ENCODE results near the gene AACS. TPM values are rescaled to one million over a fixed set of nuclear protein-coding genes. Genes with fewer than 3 reads are reported as not detected.

The AACS gene
- polyA plus RNA-seq, 1 donor (not counting 4 experiments of a cell fraction or from before 2014, with no cell fraction given): 27.0 TPM

DNA sequence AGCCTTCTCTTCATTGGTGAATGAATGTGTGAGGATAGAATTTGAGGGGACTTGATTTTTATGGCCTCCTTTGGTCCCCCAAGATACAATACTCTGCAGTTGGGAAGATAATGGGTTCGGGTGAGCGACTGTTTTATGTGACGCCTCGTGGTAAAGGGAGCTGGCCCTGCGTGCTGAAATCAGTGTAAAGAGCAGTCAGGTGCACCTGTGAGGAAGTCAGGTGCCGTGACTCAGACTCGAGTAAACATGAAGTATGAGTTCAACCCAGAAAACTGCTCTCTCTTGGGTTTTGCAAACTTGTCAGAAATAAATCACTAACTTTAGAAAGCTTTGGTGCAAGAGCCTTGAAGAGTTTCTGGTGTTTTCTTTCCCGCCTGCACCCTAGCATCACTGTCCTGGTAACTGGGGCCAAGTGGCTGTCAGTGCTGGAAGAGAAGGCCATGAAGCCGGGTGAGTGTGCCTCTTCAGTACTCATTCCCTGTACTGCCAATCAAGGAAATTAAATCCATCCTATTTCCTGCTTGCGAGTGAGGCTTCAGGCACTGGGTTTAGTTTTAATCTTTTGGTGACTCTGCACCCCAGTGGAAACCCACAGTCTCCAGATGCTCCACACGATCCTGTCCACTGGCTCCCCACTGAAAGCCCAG, 59.2 kb downstream of the AACS start:
- H3K4me3 ChIP-seq (ENCODE audit: control insufficient read depth in 2 of 3, extremely low read depth in 1 of 3, insufficient read depth in 2 of 3, low read depth in 1 of 3, low read length in 3 of 3): no peak overlapping the region
- no peak overlapping the region for H3K4me2 ChIP-seq (ENCODE audit: control insufficient read depth, extremely low read depth, insufficient read depth, low read depth, low read length)
- FAIRE-seq (peak; percentile 34), DNase-seq (ENCODE audit: low read depth, low spot score) (no peak)
- no peak overlapping the region for H3K27ac ChIP-seq (ENCODE audit: control insufficient read depth, insufficient read depth, low read length)
- peaks cover 5% of the 10 kb centered on the region for H3K4me1 ChIP-seq (ENCODE audit: control insufficient read depth, extremely low read depth, insufficient read depth, low read length)
- H4K20me1 ChIP-seq (ENCODE audit: control insufficient read depth, extremely low read depth, insufficient read depth, low read length): no peaks in the 10 kb centered on the region
- dilution Hi-C loops (cut with MboI; ENCODE audit: extremely low pct_ligation_motif_present, low sequenced_read_pairs): no loop called here
- H3K79me2 ChIP-seq (ENCODE audit: control insufficient read depth, insufficient read depth, low read length): no peaks in the 10 kb centered on the region
- no peaks in the 10 kb centered on the region for H3K9me3 ChIP-seq (ENCODE audit: control insufficient read depth, low read depth, low read length)
- H3K36me3 ChIP-seq (ENCODE audit: control insufficient read depth in 2 of 2, extremely low read depth in 1 of 2, insufficient read depth in 2 of 2, low read length in 2 of 2): peaks cover 14 to 24% of the 10 kb centered on the region in 2 experiments
- H3K9me1 ChIP-seq (ENCODE audit: control insufficient read depth, extremely low read depth, insufficient read depth, low read length): no peaks in the 10 kb centered on the region
- no peaks in the 10 kb centered on the region for H3K27me3 ChIP-seq (ENCODE audit: control insufficient read depth, extremely low read depth, insufficient read depth, low read length)
- no peak for TF ChIP-seq EZH2 (IDR thresholded peaks at IDR 0.05; ENCODE audit: low read length)
- TF ChIP-seq, protein P1, sequence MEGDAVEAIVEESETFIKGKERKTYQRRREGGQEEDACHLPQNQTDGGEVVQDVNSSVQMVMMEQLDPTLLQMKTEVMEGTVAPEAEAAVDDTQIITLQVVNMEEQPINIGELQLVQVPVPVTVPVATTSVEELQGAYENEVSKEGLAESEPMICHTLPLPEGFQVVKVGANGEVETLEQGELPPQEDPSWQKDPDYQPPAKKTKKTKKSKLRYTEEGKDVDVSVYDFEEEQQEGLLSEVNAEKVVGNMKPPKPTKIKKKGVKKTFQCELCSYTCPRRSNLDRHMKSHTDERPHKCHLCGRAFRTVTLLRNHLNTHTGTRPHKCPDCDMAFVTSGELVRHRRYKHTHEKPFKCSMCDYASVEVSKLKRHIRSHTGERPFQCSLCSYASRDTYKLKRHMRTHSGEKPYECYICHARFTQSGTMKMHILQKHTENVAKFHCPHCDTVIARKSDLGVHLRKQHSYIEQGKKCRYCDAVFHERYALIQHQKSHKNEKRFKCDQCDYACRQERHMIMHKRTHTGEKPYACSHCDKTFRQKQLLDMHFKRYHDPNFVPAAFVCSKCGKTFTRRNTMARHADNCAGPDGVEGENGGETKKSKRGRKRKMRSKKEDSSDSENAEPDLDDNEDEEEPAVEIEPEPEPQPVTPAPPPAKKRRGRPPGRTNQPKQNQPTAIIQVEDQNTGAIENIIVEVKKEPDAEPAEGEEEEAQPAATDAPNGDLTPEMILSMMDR (optimal IDR thresholded peaks at IDR 0.05 in 1 of 3, IDR thresholded peaks at IDR 0.05 in 1 of 3, conservative IDR thresholded peaks at IDR 0.05 in 1 of 3; ENCODE audit: extremely low read depth in 1 of 3, insufficient read depth in 2 of 3, low read length in 3 of 3): no peak
- no peak overlapping the region for H3K9ac ChIP-seq (ENCODE audit: control insufficient read depth, extremely low read depth, insufficient read depth, low read length)
- no peak overlapping the region for H2AFZ ChIP-seq (ENCODE audit: control insufficient read depth, low read length)

DNA sequence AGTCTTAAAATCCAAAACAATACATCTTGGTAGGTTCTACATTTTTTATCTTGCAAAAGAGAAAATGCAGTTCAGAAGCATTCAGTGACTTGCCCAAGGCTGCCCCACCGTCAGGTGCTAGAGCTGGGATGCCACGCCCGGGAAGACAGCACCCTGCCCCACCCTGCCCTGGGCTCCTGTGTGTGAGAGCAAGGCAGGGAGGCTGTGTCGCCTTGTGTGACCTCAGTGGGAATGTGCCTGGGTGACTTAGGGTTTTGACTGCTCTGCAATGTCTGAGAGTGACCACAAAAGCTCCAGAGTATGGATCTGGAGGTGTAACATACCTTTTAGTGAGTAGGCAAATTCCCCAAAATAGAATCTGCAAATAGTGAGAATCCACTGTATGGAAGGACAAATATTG, 60.0 kb downstream of the AACS start:
- Histone ChIP-seq H4K20me1 (ENCODE audit: control insufficient read depth, extremely low read depth, insufficient read depth, low read length) (no peaks in the 10 kb centered on the region), H3K9ac (ENCODE audit: control insufficient read depth, extremely low read depth, insufficient read depth, low read length) (no peak overlapping the region), H3K36me3 (ENCODE audit: control insufficient read depth in 2 of 2, extremely low read depth in 1 of 2, insufficient read depth in 2 of 2, low read length in 2 of 2) (peaks cover 13 to 19% of the 10 kb centered on the region in 2 experiments), H3K9me1 (ENCODE audit: control insufficient read depth, extremely low read depth, insufficient read depth, low read length) (no peaks in the 10 kb centered on the region), H3K27ac (ENCODE audit: control insufficient read depth, insufficient read depth, low read length) (no peak overlapping the region), H3K27me3 (ENCODE audit: control insufficient read depth, extremely low read depth, insufficient read depth, low read length) (no peaks in the 10 kb centered on the region), H3K4me2 (ENCODE audit: control insufficient read depth, extremely low read depth, insufficient read depth, low read depth, low read length) (no peak overlapping the region), H3K4me1 (ENCODE audit: control insufficient read depth, extremely low read depth, insufficient read depth, low read length) (peaks cover 5% of the 10 kb centered on the region), H3K9me3 (ENCODE audit: control insufficient read depth, low read depth, low read length) (no peaks in the 10 kb centered on the region), H2AFZ (ENCODE audit: control insufficient read depth, low read length) (no peak overlapping the region), H3K79me2 (ENCODE audit: control insufficient read depth, insufficient read depth, low read length) (no peaks in the 10 kb centered on the region), H3K4me3 (ENCODE audit: control insufficient read depth in 2 of 3, extremely low read depth in 1 of 3, insufficient read depth in 2 of 3, low read depth in 1 of 3, low read length in 3 of 3) (no peak overlapping the region)
- no peak for TF ChIP-seq EZH2 (IDR thresholded peaks at IDR 0.05; ENCODE audit: low read length)
- TF ChIP-seq, protein P1 (optimal IDR thresholded peaks at IDR 0.05 in 1 of 3, IDR thresholded peaks at IDR 0.05 in 1 of 3, conservative IDR thresholded peaks at IDR 0.05 in 1 of 3; ENCODE audit: extremely low read depth in 1 of 3, insufficient read depth in 2 of 3, low read length in 3 of 3): no peak
- dilution Hi-C loops (cut with MboI; ENCODE audit: extremely low pct_ligation_motif_present, low sequenced_read_pairs): no loop called here
- FAIRE-seq (no peak), DNase-seq (ENCODE audit: low read depth, low spot score) (no peak)
